Ishikawa (cell line): Measurements from ENCODE around the gene AHCYL1.

Experiments used
- EP300 ChIP-seq: IDR thresholded peaks from 2 replicates; pipeline ENCODE4 v1.6.1; 2012; ENCODE audit warnings: borderline replicate concordance
- RAD21 ChIP-seq: IDR thresholded peaks from 2 replicates; pipeline ENCODE4 v1.6.1; 2012; ENCODE audit warnings: low read depth
- TAF1 ChIP-seq: IDR thresholded peaks from 2 replicates; pipeline ENCODE4 v1.6.1; 2012; ENCODE audit warnings: low read depth, mild to moderate bottlenecking
- YY1 ChIP-seq: IDR thresholded peaks from 2 replicates; pipeline ENCODE4 v1.6.1; 2012; ENCODE audit warnings: low read depth
- TF ChIP-seq, protein P1 (sequence below): IDR thresholded peaks from 2 replicates; pipeline ENCODE4 v1.6.1; 2012

- TF ChIP-seq EP300 = no peak
- no peak for TF ChIP-seq TAF1
- no peak for TF ChIP-seq RAD21
- TF ChIP-seq, protein P1, sequence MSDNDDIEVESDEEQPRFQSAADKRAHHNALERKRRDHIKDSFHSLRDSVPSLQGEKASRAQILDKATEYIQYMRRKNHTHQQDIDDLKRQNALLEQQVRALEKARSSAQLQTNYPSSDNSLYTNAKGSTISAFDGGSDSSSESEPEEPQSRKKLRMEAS = no peak
- no peak for TF ChIP-seq YY1
Measured at GRCh38 chr1:109946511-109946910, 38.1 kb upstream of the AHCYL1 start.
